CD8-positive, alpha-beta memory T cell (primary cell): ENCODE data around the gene CD300H. TPM values are rescaled to one million over a fixed set of nuclear protein-coding genes. Genes with fewer than 3 reads are reported as not detected.
A peak's percentile ranks its signal among the peaks of the same experiment; 100 is the strongest.
"Not testable (repeated sequence)": the region's sequence is repeated elsewhere in the genome, so short reads cannot be mapped to it uniquely, and the experiment has no call there.

Experiments
- CTCF ChIA-PET: fragments of 350-600 bp; sonication (Branson Sonifier 250); formaldehyde crosslinking; loops from one replicate; lab custom pipeline; 2021; ENCODE audit warnings: antibody characterized with exemption; lab: Charles Lee
- POLR2A ChIA-PET: fragments of 350-600 bp; sonication (Branson Sonifier 250); formaldehyde crosslinking; loops from one replicate; lab custom pipeline; 2021; ENCODE audit warnings: antibody characterized with exemption; lab: Charles Lee
- DNase-seq, 5 donors: peaks; one replicate each; pipeline versions ENCODE4 v3.0.0 to v3.0.0-alpha.2; 2020 to 2022; ENCODE audit warnings: mixed read lengths in 1 of 5
- H3K27ac ChIP-seq: one replicate; pipeline ENCODE4 v1.7.0; 2013; ENCODE audit warnings: low read depth, mild to moderate bottlenecking, low read length, moderate library complexity
- H3K27me3 ChIP-seq: 2 replicates; pipeline ENCODE4 v1.7.0; 2013; ENCODE audit warnings: low read length, mild to moderate bottlenecking; ENCODE audit not compliant: insufficient read depth, poor library complexity, severe bottlenecking
- H3K36me3 ChIP-seq: 2 replicates; pipeline ENCODE4 v1.7.0; 2013; ENCODE audit warnings: mild to moderate bottlenecking, low read length, moderate library complexity; ENCODE audit not compliant: insufficient read depth
- H3K4me1 ChIP-seq: 2 replicates; pipeline ENCODE4 v1.7.0; 2013; ENCODE audit warnings: mild to moderate bottlenecking, low read length, moderate library complexity; ENCODE audit not compliant: insufficient read depth
- H3K4me3 ChIP-seq: 2 replicates; pipeline ENCODE4 v1.7.0; 2013; ENCODE audit warnings: mild to moderate bottlenecking, low read length
- H3K9me3 ChIP-seq: 2 replicates; pipeline ENCODE4 v1.7.0; 2013; ENCODE audit warnings: mild to moderate bottlenecking, low read length
- H3K27ac Mint-ChIP-seq, 8 donors: one replicate each; pipeline ENCODE4 v1.8.0; 2020 to 2021; ENCODE audit warnings: mixed read lengths in 8 of 8, mild to moderate bottlenecking in 6 of 8, inconsistent platforms in 3 of 8, moderate library complexity in 3 of 8
- H3K27me3 Mint-ChIP-seq, 2 donors: one replicate each; pipeline ENCODE4 v1.8.0; 2020 to 2021; ENCODE audit warnings: mixed read lengths in 2 of 2, mild to moderate bottlenecking in 1 of 2, moderate library complexity in 1 of 2
- H3K36me3 Mint-ChIP-seq, 3 donors: one replicate each; pipeline ENCODE4 v1.8.0; 2020 to 2021; ENCODE audit warnings: mixed read lengths in 3 of 3, inconsistent platforms in 1 of 3, mild to moderate bottlenecking in 1 of 3
- H3K4me1 Mint-ChIP-seq, 3 donors: one replicate each; pipeline ENCODE4 v1.8.0; 2020 to 2021; ENCODE audit warnings: mixed read lengths in 3 of 3, inconsistent platforms in 1 of 3, mild to moderate bottlenecking in 1 of 3
- H3K4me3 Mint-ChIP-seq, 7 donors: one replicate each; pipeline ENCODE4 v1.8.0; 2020 to 2021; ENCODE audit warnings: mixed read lengths in 7 of 7, mild to moderate bottlenecking in 6 of 7, moderate library complexity in 4 of 7, inconsistent platforms in 2 of 7
- H3K9me3 Mint-ChIP-seq, 5 donors: one replicate each; pipeline ENCODE4 v1.8.0; 2020 to 2022; ENCODE audit warnings: mixed read lengths in 5 of 5, mild to moderate bottlenecking in 3 of 5, moderate library complexity in 2 of 5, inconsistent platforms in 1 of 5
- polyA plus RNA-seq: library from polyadenylated mRNA; unstranded; fragments of 300-500 nt; fragmentation: Illumina TruSeq; gene quantifications from one replicate; pipeline ENCODE4 v1.2.3, GENCODE V29; 2021
- total RNA-seq, 2 experiments: library from RNA; stranded (reverse); gene quantifications; one replicate each; pipeline ENCODE4 v1.2.3, GENCODE V29; 2021

Gene CD300H
- total and polyA plus RNA-seq, 3 experiments from 2014 or later, result not detected

- H3K27me3 Mint-ChIP-seq, result peaks cover 6 to 15% of the 10 kb centered on the region in 2 donors
- H3K9me3 ChIP-seq, H3K36me3 ChIP-seq, H3K4me3 ChIP-seq, H3K4me1 ChIP-seq, H3K27me3 ChIP-seq, H3K4me1 Mint-ChIP-seq, H3K4me3 Mint-ChIP-seq, POLR2A ChIA-PET, H3K27ac ChIP-seq, H3K9me3 Mint-ChIP-seq, CTCF ChIA-PET, DNase-seq, H3K36me3 Mint-ChIP-seq: not testable (repeated sequence)
- peak overlapping the region in 1 of 8 donors; percentile 51 for H3K27ac Mint-ChIP-seq
Measured at GRCh38 chr17:74558402-74558801, 8.9 kb downstream of the CD300H start.

- H3K27me3 ChIP-seq, result no peaks in the 10 kb centered on the region
- H3K4me1 ChIP-seq, result peaks cover 5% of the 10 kb centered on the region
- no peaks in the 10 kb centered on the region for H3K9me3 ChIP-seq
- no peak overlapping the region for H3K27ac Mint-ChIP-seq
- peaks cover 5 to 8% (median 6%) of the 10 kb centered on the region in 3 donors for H3K4me1 Mint-ChIP-seq
- CTCF ChIA-PET, result no interaction called here
- H3K36me3 Mint-ChIP-seq, result no peaks in the 10 kb centered on the region
- H3K9me3 Mint-ChIP-seq, result no peaks in the 10 kb centered on the region
- H3K4me3 Mint-ChIP-seq, result no peak overlapping the region
- H3K27ac ChIP-seq, result no peak overlapping the region
- DNase-seq, result no peak
- no peak overlapping the region for H3K4me3 ChIP-seq
- H3K27me3 Mint-ChIP-seq, result peaks cover 0 to 14% of the 10 kb centered on the region in 2 donors
- H3K36me3 ChIP-seq, result no peaks in the 10 kb centered on the region
- POLR2A ChIA-PET, result no interaction called here
Measured at GRCh38 chr17:74555427-74555940, 11.8 kb downstream of the CD300H start.

GRCh38 chr17:74554909-74555308 is 12.4 kb downstream of the CD300H start:
- ChIA-PET POLR2A (no interaction called here), CTCF (no interaction called here)
- H3K36me3 Mint-ChIP-seq, result no peaks in the 10 kb centered on the region
- no peak overlapping the region for H3K4me3 Mint-ChIP-seq
- H3K9me3 ChIP-seq, result no peaks in the 10 kb centered on the region
- H3K27me3 Mint-ChIP-seq, result peaks cover 0 to 19% of the 10 kb centered on the region in 2 donors
- peaks cover 5% of the 10 kb centered on the region for H3K4me1 ChIP-seq
- DNase-seq, result no peak
- H3K4me3 ChIP-seq, result no peak overlapping the region
- H3K9me3 Mint-ChIP-seq, result no peaks in the 10 kb centered on the region
- no peak overlapping the region for H3K27ac ChIP-seq
- no peaks in the 10 kb centered on the region for H3K27me3 ChIP-seq
- peaks cover 5 to 8% (median 6%) of the 10 kb centered on the region in 3 donors for H3K4me1 Mint-ChIP-seq
- H3K36me3 ChIP-seq, result no peaks in the 10 kb centered on the region
- no peak overlapping the region for H3K27ac Mint-ChIP-seq

- DNase-seq, result no peak
- Histone ChIP-seq H3K4me3 (no peak overlapping the region), H3K27me3 (no peaks in the 10 kb centered on the region), H3K36me3 (no peaks in the 10 kb centered on the region), H3K4me1 (no peaks in the 10 kb centered on the region), H3K27ac (no peak overlapping the region), H3K9me3 (no peaks in the 10 kb centered on the region)
- peaks cover 1 to 30% of the 10 kb centered on the region in 2 donors for H3K27me3 Mint-ChIP-seq
- H3K27ac Mint-ChIP-seq, result no peak overlapping the region
- ChIA-PET CTCF (interaction anchor here (1.1 kb wide), 1 partner anchor 14 kb away, joined by 3 read pairs; no protein-coding TSS in a partner anchor), POLR2A (no interaction called here)
- H3K9me3 Mint-ChIP-seq, result no peaks in the 10 kb centered on the region
- H3K4me1 Mint-ChIP-seq, result peaks cover 0 to 4% (median 0%) of the 10 kb centered on the region in 3 donors
- H3K4me3 Mint-ChIP-seq, result no peak overlapping the region
- no peaks in the 10 kb centered on the region for H3K36me3 Mint-ChIP-seq
Measured at GRCh38 chr17:74552037-74552436, 15.3 kb downstream of the CD300H start.

GRCh38 chr17:74550602-74551001 is 16.7 kb downstream of the CD300H start:
- peaks cover 0 to 4% (median 0%) of the 10 kb centered on the region in 3 donors for H3K4me1 Mint-ChIP-seq
- Histone ChIP-seq H3K36me3 (no peaks in the 10 kb centered on the region), H3K4me3 (no peak overlapping the region), H3K27ac (no peak overlapping the region), H3K9me3 (no peaks in the 10 kb centered on the region), H3K4me1 (no peaks in the 10 kb centered on the region), H3K27me3 (no peaks in the 10 kb centered on the region)
- peaks cover 3 to 30% of the 10 kb centered on the region in 2 donors for H3K27me3 Mint-ChIP-seq
- H3K27ac Mint-ChIP-seq, result peak overlapping the region in 1 of 8 donors; percentile 28
- DNase-seq, result no peak
- H3K36me3 Mint-ChIP-seq, result no peaks in the 10 kb centered on the region
- H3K9me3 Mint-ChIP-seq, result no peaks in the 10 kb centered on the region
- H3K4me3 Mint-ChIP-seq, result no peak overlapping the region
- POLR2A ChIA-PET, result no interaction called here
- CTCF ChIA-PET, result no interaction called here

- no peak for DNase-seq
- Histone ChIP-seq H3K36me3 (no peaks in the 10 kb centered on the region), H3K4me1 (no peaks in the 10 kb centered on the region), H3K27me3 (no peaks in the 10 kb centered on the region), H3K9me3 (no peaks in the 10 kb centered on the region), H3K27ac (no peak overlapping the region), H3K4me3 (no peak overlapping the region)
- H3K27me3 Mint-ChIP-seq, result peaks cover 3 to 30% of the 10 kb centered on the region in 2 donors
- H3K27ac Mint-ChIP-seq, result no peak overlapping the region
- CTCF ChIA-PET, result no interaction called here
- H3K9me3 Mint-ChIP-seq, result no peaks in the 10 kb centered on the region
- peaks cover 0 to 4% (median 0%) of the 10 kb centered on the region in 3 donors for H3K4me1 Mint-ChIP-seq
- no peak overlapping the region for H3K4me3 Mint-ChIP-seq
- no peaks in the 10 kb centered on the region for H3K36me3 Mint-ChIP-seq
- POLR2A ChIA-PET, result no interaction called here
Measured at GRCh38 chr17:74549343-74549742, 18.0 kb downstream of the CD300H start.

DNA sequence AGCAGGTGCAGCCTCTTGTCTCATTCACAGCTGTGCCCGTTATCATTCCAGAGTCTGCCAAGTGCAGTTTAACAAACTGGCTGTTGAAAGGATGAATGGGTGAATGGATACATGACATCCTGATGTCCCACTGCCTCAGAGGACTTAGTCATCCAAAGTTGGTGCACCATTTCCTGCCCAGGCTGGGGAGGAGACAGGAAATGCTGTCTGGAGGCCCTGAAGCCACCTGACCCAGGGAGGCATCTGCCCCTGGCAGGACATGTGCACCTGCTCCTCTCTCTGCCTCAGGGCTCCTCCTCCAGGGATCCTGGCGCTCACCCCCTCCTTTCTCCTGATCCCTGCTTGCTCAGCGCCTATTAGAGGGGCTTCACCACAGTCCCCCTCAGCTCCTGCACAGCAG is 19.6 kb downstream of the CD300H start:
- H3K27ac Mint-ChIP-seq, result peak overlapping the region in 1 of 8 donors; percentile 29
- Histone ChIP-seq H3K4me1 (no peaks in the 10 kb centered on the region), H3K36me3 (no peaks in the 10 kb centered on the region), H3K27me3 (no peaks in the 10 kb centered on the region), H3K4me3 (no peak overlapping the region), H3K9me3 (no peaks in the 10 kb centered on the region), H3K27ac (no peak overlapping the region)
- H3K4me1 Mint-ChIP-seq, result peaks cover 0 to 4% (median 0%) of the 10 kb centered on the region in 3 donors
- no peaks in the 10 kb centered on the region for H3K36me3 Mint-ChIP-seq
- no peaks in the 10 kb centered on the region for H3K9me3 Mint-ChIP-seq
- CTCF ChIA-PET, result no interaction called here
- DNase-seq, result no peak
- POLR2A ChIA-PET, result no interaction called here
- peaks cover 3 to 26% of the 10 kb centered on the region in 2 donors for H3K27me3 Mint-ChIP-seq
- H3K4me3 Mint-ChIP-seq, result peak overlapping the region in 1 of 7 donors; percentile 34

GRCh38 chr17:74547264-74547663 is 20.0 kb downstream of the CD300H start:
- Mint-ChIP-seq H3K4me3 (no peak overlapping the region), H3K27ac (no peak overlapping the region)
- POLR2A ChIA-PET, result no interaction called here

More at GRCh38 chr17:74547264-74547663, 20.0 kb downstream of the CD300H start:
- no peak overlapping the region for H3K4me3 ChIP-seq
- H3K9me3 ChIP-seq, result no peaks in the 10 kb centered on the region
- Mint-ChIP-seq H3K9me3 (no peaks in the 10 kb centered on the region), H3K4me1 (peaks cover 0 to 4% (median 0%) of the 10 kb centered on the region in 3 donors), H3K27me3 (peaks cover 3 to 26% of the 10 kb centered on the region in 2 donors), H3K36me3 (no peaks in the 10 kb centered on the region)
- H3K27ac ChIP-seq, result no peak overlapping the region
- CTCF ChIA-PET, result no interaction called here
- H3K27me3 ChIP-seq, result no peaks in the 10 kb centered on the region
- H3K4me1 ChIP-seq, result no peaks in the 10 kb centered on the region
- DNase-seq, result no peak
- H3K36me3 ChIP-seq, result no peaks in the 10 kb centered on the region
